Transverse colon (tissue), 4 donors: ENCODE data around the gene COX6A2. TPM values are rescaled to one million over a fixed set of nuclear protein-coding genes. Genes with fewer than 3 reads are reported as not detected.

Experiments used
- DNase-seq: peaks from one replicate; pipeline ENCODE4 v3.0.0-alpha.2; 2019
- H3K27ac ChIP-seq, 4 donors: fragments of 200-600 bp; sonication (generic); 2 replicates each; pipeline ENCODE4 v1.5.1; 2016 to 2018; ENCODE audit warnings: inconsistent platforms in 4 of 4
- H3K27me3 ChIP-seq: fragments of 200-600 bp; sonication (generic); 2 replicates; pipeline ENCODE4 v1.5.1; 2017; ENCODE audit warnings: inconsistent platforms
- H3K36me3 ChIP-seq, 4 donors: fragments of 200-600 bp; sonication (generic); 2 replicates each; pipeline ENCODE4 v1.5.1; 2017 to 2019; ENCODE audit warnings: inconsistent platforms in 4 of 4
- H3K4me1 ChIP-seq, 4 donors: fragments of 200-600 bp; sonication (generic); 2 replicates each; pipeline ENCODE4 v1.5.1; 2017 to 2020; ENCODE audit warnings: inconsistent platforms in 4 of 4
- H3K4me3 ChIP-seq, 4 donors: fragments of 200-600 bp; sonication (generic); 1 replicate in 1 of 4; 2 replicates in 3 of 4; pipeline versions ENCODE4 v1.5.1 to v1.6.1; 2017 to 2019; ENCODE audit warnings: inconsistent platforms in 4 of 4
- H3K9me3 ChIP-seq, 2 donors: fragments of 200-600 bp; sonication (generic); 2 replicates each; pipeline ENCODE4 v1.5.1; 2017 to 2019; ENCODE audit warnings: inconsistent platforms in 2 of 2
- CTCF ChIP-seq, 5 experiments: fragments of 200-600 bp in 3 of 5; fragments of 450-650 bp in 2 of 5; sonication (generic) in 3 of 5; IDR thresholded peaks; 1 replicate in 2 of 5; 2 replicates in 3 of 5; pipeline ENCODE4 v1.5.1; 2016 to 2017; ENCODE audit warnings: antibody characterized with exemption in 5 of 5, inconsistent platforms in 3 of 5, mild to moderate bottlenecking in 2 of 5, moderate library complexity in 1 of 5
- EP300 ChIP-seq: sonication (generic); formaldehyde crosslinking; IDR thresholded peaks from one replicate; pipeline ENCODE4 v1.6.1; 2017; ENCODE audit warnings: antibody characterized with exemption, low read depth
- POLR2A ChIP-seq: fragments of 450-650 bp; IDR thresholded peaks from one replicate; pipeline ENCODE4 v1.6.1; 2016; ENCODE audit warnings: antibody characterized with exemption, mild to moderate bottlenecking, moderate library complexity
- POLR2AphosphoS5 ChIP-seq, 3 donors: sonication (generic); formaldehyde crosslinking; IDR thresholded peaks; one replicate each; pipeline ENCODE4 v1.6.1; 2016; ENCODE audit warnings: antibody characterized with exemption in 3 of 3
- WGBS, 2 donors: methylation state at CpG; one replicate each; pipeline ENCODE4 v1.1.5; 2018; ENCODE audit warnings: low coverage in 1 of 2; 5-methylcytosine and 5-hydroxymethylcytosine counted together
- in situ Hi-C, 4 donors: fragments of 200-750 bp; cut with MboI; loops; one replicate each; pipeline versions ENCODE4 v1.15.0 to v1.15.1; 2017; ENCODE audit warnings: low sequenced_read_pairs in 3 of 4, low pct_ligation_motif_present in 1 of 4, low pct_unique_long_range_greater_than_20kb in 1 of 4
- intact Hi-C: fragments of 100-400 bp; cut with DNase I; formaldehyde crosslinking; loops from one replicate; pipeline ENCODE4 v1.15.1; 2023; ENCODE audit warnings: low total_unique reads
- total RNA-seq, 4 donors: library from RNA; depleted of rRNA; stranded (reverse); fragments of >200 nt; gene quantifications; one replicate each; pipeline ENCODE4 v1.1.0, GENCODE V29; 2016

The COX6A2 gene
- total RNA-seq, 4 donors from 2014 or later, result not detected

- no peak overlapping the region for H3K27ac ChIP-seq
- TF ChIP-seq POLR2A (no peak), POLR2AphosphoS5 (IDR thresholded peaks at IDR 0.05) (no peak), CTCF (IDR thresholded peaks at IDR 0.05) (no peak), EP300 (no peak)
- in situ Hi-C loops (loop anchor here in 2 of 4 donors (25.0 kb wide), 2 partner anchors 251 to 451 kb away; partner anchors contain the start of genes HSD3B7 (in 2 of the 2) and FUS (in 1 of the 2)), intact Hi-C loops (no loop called here)
- H3K9me3 ChIP-seq, result no peaks in the 10 kb centered on the region
- H3K4me1 ChIP-seq, result peaks cover 0 to 11% (median 4%) of the 10 kb centered on the region in 4 donors
- DNase-seq, result no peak
- no peaks in the 10 kb centered on the region for H3K36me3 ChIP-seq
- H3K4me3 ChIP-seq, result no peak overlapping the region
- WGBS, 2 donors, result 72 to 83% methylated on average over 2 of the region's 2 CpGs
- no peaks in the 10 kb centered on the region for H3K27me3 ChIP-seq
Observed at GRCh38 chr16:31438414-31438813, 10.3 kb upstream of the COX6A2 start.

GRCh38 chr16:31436221-31437045 lies 8.3 kb upstream of the COX6A2 start:
- in situ Hi-C loops (loop anchor here in 2 of 4 donors (25.0 kb wide), 2 partner anchors 249 to 449 kb away; partner anchors contain the start of genes HSD3B7 (in 2 of the 2) and FUS (in 1 of the 2)), intact Hi-C loops (no loop called here)

GRCh38 chr16:31435341-31436220 lies 7.4 kb upstream of the COX6A2 start:
- no peak for DNase-seq
- in situ Hi-C loops (loop anchor here in 2 of 4 donors (25.0 kb wide), 2 partner anchors 248 to 448 kb away; partner anchors contain the start of genes HSD3B7 (in 2 of the 2) and FUS (in 1 of the 2)), intact Hi-C loops (no loop called here)
- H3K4me1 ChIP-seq, result no peaks in the 10 kb centered on the region
- TF ChIP-seq CTCF (IDR thresholded peaks at IDR 0.05) (no peak), POLR2A (no peak), EP300 (no peak), POLR2AphosphoS5 (IDR thresholded peaks at IDR 0.05) (no peak)
- H3K4me3 ChIP-seq, result no peak overlapping the region
- H3K36me3 ChIP-seq, result no peaks in the 10 kb centered on the region
- H3K27me3 ChIP-seq, result no peaks in the 10 kb centered on the region
- 95 to 100% methylated on average over 1 to 44 of the region's 47 CpGs for WGBS, 2 donors
- H3K27ac ChIP-seq, result no peak overlapping the region
- no peaks in the 10 kb centered on the region for H3K9me3 ChIP-seq

More at GRCh38 chr16:31436221-31437045, 8.3 kb upstream of the COX6A2 start:
- H3K9me3 ChIP-seq, result no peaks in the 10 kb centered on the region
- no peak overlapping the region for H3K4me3 ChIP-seq
- WGBS, 2 donors, result 92% methylated on average over 44 of the region's 44 CpGs; no CpG with 5 or more reads in 1 of the 2 donors
- no peak for TF ChIP-seq POLR2A
- TF ChIP-seq EP300, result no peak
- TF ChIP-seq CTCF (IDR thresholded peaks at IDR 0.05), result no peak
- TF ChIP-seq POLR2AphosphoS5 (IDR thresholded peaks at IDR 0.05), result no peak
- no peaks in the 10 kb centered on the region for H3K27me3 ChIP-seq
- no peak overlapping the region for H3K27ac ChIP-seq
- no peaks in the 10 kb centered on the region for H3K4me1 ChIP-seq
- DNase-seq, result no peak
- H3K36me3 ChIP-seq, result no peaks in the 10 kb centered on the region
